ENCODE results near the gene APPL1.

APPL1 gene

GRCh38 chr3:57283334-57283733, 55.8 kb downstream of the APPL1 start:
- no peak overlapping the region for H3K4me2 ChIP-seq (ENCODE audit: low read length)
- H3K9me3 ChIP-seq (ENCODE audit: control insufficient read depth, insufficient read depth, low read length) = no peaks in the 10 kb centered on the region
- H3K27ac ChIP-seq (ENCODE audit: low read depth, low read length) = no peak overlapping the region
- no peak overlapping the region for H3K4me3 ChIP-seq (ENCODE audit: low read length)
- H3F3A ChIP-seq (ENCODE audit: control insufficient read depth, insufficient read depth) = no peaks in the 10 kb centered on the region
- no peaks in the 10 kb centered on the region for H3K36me3 ChIP-seq (ENCODE audit: control insufficient read depth, low read length)
- H3K79me2 ChIP-seq (ENCODE audit: control insufficient read depth, low read length) = no peaks in the 10 kb centered on the region
- no peaks in the 10 kb centered on the region for H4K20me1 ChIP-seq (ENCODE audit: control insufficient read depth, insufficient read depth, low read depth, low read length)
- TF ChIP-seq CTCF (IDR thresholded peaks at IDR 0.05; ENCODE audit: low read depth, low read length, poor library complexity, severe bottlenecking) (no peak), EZH2phosphoT487 (IDR thresholded peaks at IDR 0.05; ENCODE audit: borderline replicate concordance, low read length) (no peak)
- no peaks in the 10 kb centered on the region for H3K4me1 ChIP-seq (ENCODE audit: control insufficient read depth, low read length)
- no peaks in the 10 kb centered on the region for H3K9me2 ChIP-seq (replicated peaks; ENCODE audit: control insufficient read depth, low read length)
- peaks cover 2% of the 10 kb centered on the region; the same call in 1 of the 2 replicates for H3K27me3 ChIP-seq (ENCODE audit: control insufficient read depth, low read length)

GRCh38 chr3:57287205-57287604, 59.7 kb downstream of the APPL1 start:
- no peaks in the 10 kb centered on the region for H3K9me2 ChIP-seq (replicated peaks; ENCODE audit: control insufficient read depth, low read length)
- H3K4me3 ChIP-seq (ENCODE audit: low read length) = no peak overlapping the region
- H4K20me1 ChIP-seq (ENCODE audit: control insufficient read depth, insufficient read depth, low read depth, low read length) = no peaks in the 10 kb centered on the region
- no peaks in the 10 kb centered on the region for H3K36me3 ChIP-seq (ENCODE audit: control insufficient read depth, low read length)
- H3K4me2 ChIP-seq (ENCODE audit: low read length) = no peak overlapping the region
- H3K27me3 ChIP-seq (ENCODE audit: control insufficient read depth, low read length) = no peaks in the 10 kb centered on the region; the same call in 1 of the 2 replicates
- no peaks in the 10 kb centered on the region for H3K9me3 ChIP-seq (ENCODE audit: control insufficient read depth, insufficient read depth, low read length)
- H3K79me2 ChIP-seq (ENCODE audit: control insufficient read depth, low read length) = no peaks in the 10 kb centered on the region
- H3F3A ChIP-seq (ENCODE audit: control insufficient read depth, insufficient read depth) = no peaks in the 10 kb centered on the region
- H3K4me1 ChIP-seq (ENCODE audit: control insufficient read depth, low read length) = no peaks in the 10 kb centered on the region
- H3K27ac ChIP-seq (ENCODE audit: low read depth, low read length) = no peak overlapping the region
- no peak for TF ChIP-seq CTCF (IDR thresholded peaks at IDR 0.05; ENCODE audit: low read depth, low read length, poor library complexity, severe bottlenecking)
- TF ChIP-seq EZH2phosphoT487 (IDR thresholded peaks at IDR 0.05; ENCODE audit: borderline replicate concordance, low read length) = no peak

- Histone ChIP-seq H3F3A (ENCODE audit: control insufficient read depth, insufficient read depth) (no peaks in the 10 kb centered on the region), H4K20me1 (ENCODE audit: control insufficient read depth, insufficient read depth, low read depth, low read length) (no peaks in the 10 kb centered on the region)
- TF ChIP-seq CTCF (IDR thresholded peaks at IDR 0.05; ENCODE audit: low read depth, low read length, poor library complexity, severe bottlenecking) (no peak), EZH2phosphoT487 (IDR thresholded peaks at IDR 0.05; ENCODE audit: borderline replicate concordance, low read length) (no peak)
These were observed 60.9 kb downstream of the APPL1 start for GRCh38 chr3:57288403-57288802.

More at GRCh38 chr3:57288403-57288802, 60.9 kb downstream of the APPL1 start:
- Histone ChIP-seq H3K27ac (ENCODE audit: low read depth, low read length) (no peak overlapping the region), H3K79me2 (ENCODE audit: control insufficient read depth, low read length) (no peaks in the 10 kb centered on the region), H3K9me2 (replicated peaks; ENCODE audit: control insufficient read depth, low read length) (no peaks in the 10 kb centered on the region), H3K4me2 (ENCODE audit: low read length) (no peak overlapping the region), H3K36me3 (ENCODE audit: control insufficient read depth, low read length) (no peaks in the 10 kb centered on the region), H3K4me3 (ENCODE audit: low read length) (no peak overlapping the region), H3K27me3 (ENCODE audit: control insufficient read depth, low read length) (no peaks in the 10 kb centered on the region), H3K9me3 (ENCODE audit: control insufficient read depth, insufficient read depth, low read length) (no peaks in the 10 kb centered on the region), H3K4me1 (ENCODE audit: control insufficient read depth, low read length) (no peaks in the 10 kb centered on the region)

Measured in DOHH2 (cell line).